GM19043 (cell line): ENCODE measurements around the gene RASSF5.
A peak's percentile ranks its signal among the peaks of the same experiment; 100 is the strongest.

Experiments used
- ATAC-seq: cut with Tn5 transposase; IDR thresholded peaks from one replicate; pipeline ENCODE4 v1.9.1; 2021; ENCODE audit warnings: low read depth; ENCODE audit not compliant: unreplicated experiment

Gene RASSF5

GRCh38 chr1:206507284-206508129 lies at the start of gene RASSF5:
Gene RASSF5, plus strand, starts transcription at chr1:206507531. Its CDS starts 72 bp downstream, at chr1:206507603.
- ATAC-seq = no peak

- no peak for ATAC-seq
These were observed 47.6 kb upstream of the RASSF5 start for GRCh38 chr1:206459703-206460102.

- ATAC-seq = no peak
These were observed 46.4 kb upstream of the RASSF5 start for GRCh38 chr1:206460836-206461426.

- no peak for ATAC-seq
These were observed 45.5 kb upstream of the RASSF5 start for GRCh38 chr1:206461602-206462455.

GRCh38 chr1:206463137-206463536 lies 44.2 kb upstream of the RASSF5 start:
- no peak for ATAC-seq

GRCh38 chr1:206463911-206464310 lies 43.4 kb upstream of the RASSF5 start:
- no peak for ATAC-seq

- ATAC-seq = no peak
These were observed 42.8 kb upstream of the RASSF5 start for GRCh38 chr1:206464456-206464964.

GRCh38 chr1:206465951-206466350 lies 41.4 kb upstream of the RASSF5 start:
- no peak for ATAC-seq

GRCh38 chr1:206466840-206467649 lies 40.3 kb upstream of the RASSF5 start:
- no peak for ATAC-seq

GRCh38 chr1:206467915-206468314 lies 39.4 kb upstream of the RASSF5 start:
- no peak for ATAC-seq

GRCh38 chr1:206468571-206468970 lies 38.8 kb upstream of the RASSF5 start:
- no peak for ATAC-seq

GRCh38 chr1:206469411-206469932 lies 37.9 kb upstream of the RASSF5 start:
- ATAC-seq = no peak

- peak; percentile 48 for ATAC-seq
These were observed 37.2 kb upstream of the RASSF5 start, which contains the start of gene IKBKE for GRCh38 chr1:206469933-206470691. Gene IKBKE, plus strand, starts transcription at chr1:206470476. Its CDS starts 2,752 bp downstream, at chr1:206473228.

- ATAC-seq = peak; percentile 32
These were observed 36.5 kb upstream of the RASSF5 start for GRCh38 chr1:206470692-206471414.

- ATAC-seq = peak; percentile 8
These were observed 35.9 kb upstream of the RASSF5 start for GRCh38 chr1:206471415-206471801.

- no peak for ATAC-seq
These were observed 35.3 kb upstream of the RASSF5 start for GRCh38 chr1:206472024-206472423.

GRCh38 chr1:206472454-206472853 lies 34.9 kb upstream of the RASSF5 start:
- no peak for ATAC-seq

GRCh38 chr1:206472886-206473285 lies 34.4 kb upstream of the RASSF5 start:
- no peak for ATAC-seq
